Neural cell (in vitro differentiated cells): ENCODE measurements around the gene WDR54. TPM values are rescaled to one million over a fixed set of nuclear protein-coding genes. Genes with fewer than 3 reads are reported as not detected.
A peak's percentile ranks its signal among the peaks of the same experiment; 100 is the strongest.

Experiments
- H2AFZ ChIP-seq: fragments of 200-600, 300-800 bp; sonication (generic), shearing (Covaris generic); 2 replicates; pipeline ENCODE4 v1.6.0; 2014; ENCODE audit warnings: low read depth, mild to moderate bottlenecking, antibody characterized with exemption, low read length, moderate library complexity
- H3F3A ChIP-seq: fragments of 200-600 bp; shearing (Covaris generic); 2 replicates; pipeline ENCODE4 v1.6.1; 2016; ENCODE audit warnings: mild to moderate bottlenecking, moderate library complexity, mixed read lengths, antibody characterized with exemption, low read length; ENCODE audit not compliant: insufficient read depth, poor library complexity, severe bottlenecking
- H3K27ac ChIP-seq: fragments of 200-600, 300-800 bp; sonication (generic), shearing (Covaris generic); 2 replicates; pipeline ENCODE4 v1.5.1; 2014; ENCODE audit warnings: mild to moderate bottlenecking, low read length, moderate library complexity
- H3K27me3 ChIP-seq: fragments of 300-800, 200-600 bp; sonication (generic), shearing (Covaris generic); 2 replicates; pipeline ENCODE4 v1.6.0; 2014; ENCODE audit warnings: mild to moderate bottlenecking, low read depth, low read length, moderate library complexity; ENCODE audit not compliant: insufficient read depth
- H3K36me3 ChIP-seq: fragments of 300-800, 200-600 bp; sonication (generic), shearing (Covaris generic); 2 replicates; pipeline ENCODE4 v1.5.1; 2014; ENCODE audit warnings: mild to moderate bottlenecking, antibody characterized with exemption, low read length, moderate library complexity; ENCODE audit not compliant: insufficient read depth
- H3K4me2 ChIP-seq: fragments of 300-800, 200-600 bp; sonication (generic), shearing (Covaris generic); 2 replicates; pipeline ENCODE4 v1.6.0; 2014; ENCODE audit warnings: mild to moderate bottlenecking, low read length
- H3K4me3 ChIP-seq: fragments of 300-800, 200-600 bp; sonication (generic), shearing (Covaris generic); 2 replicates; pipeline ENCODE4 v1.5.1; 2014; ENCODE audit warnings: mild to moderate bottlenecking, low read length, moderate library complexity
- H3K79me2 ChIP-seq: fragments of 200-600 bp; shearing (Covaris generic); replicated peaks from 2 replicates; pipeline ENCODE4 v1.6.0; 2014; ENCODE audit warnings: mild to moderate bottlenecking, low read length, moderate library complexity; ENCODE audit not compliant: insufficient read depth
- H3K9ac ChIP-seq: fragments of 300-800, 200-600 bp; sonication (generic), shearing (Covaris generic); 2 replicates; pipeline ENCODE4 v1.6.1; 2016; ENCODE audit warnings: mild to moderate bottlenecking, low read length, mixed read lengths
- H3K9me2 ChIP-seq: fragments of 200-600 bp; shearing (Covaris generic); 2 replicates; pipeline ENCODE4 v1.6.1; 2016; ENCODE audit warnings: mild to moderate bottlenecking, low read length, mixed read lengths; ENCODE audit not compliant: insufficient read depth
- H3K9me3 ChIP-seq: fragments of 200-600, 300-800 bp; sonication (generic), shearing (Covaris generic); 2 replicates; pipeline ENCODE4 v1.6.1; 2016; ENCODE audit warnings: mild to moderate bottlenecking, mixed run types, low read length, moderate library complexity, mixed read lengths
- H4K20me1 ChIP-seq: fragments of 200-600 bp; shearing (Covaris generic); 2 replicates; pipeline ENCODE4 v1.6.1; 2016; ENCODE audit warnings: mild to moderate bottlenecking, mixed run types; ENCODE audit not compliant: insufficient read depth
- CTCF ChIP-seq: fragments of 450-650 bp; IDR thresholded peaks from 2 replicates; pipeline ENCODE4 v1.5.1; 2014; ENCODE audit warnings: antibody characterized with exemption, mild to moderate bottlenecking, moderate library complexity; ENCODE audit not compliant: poor library complexity, severe bottlenecking
- EP300 ChIP-seq: fragments of 450-650 bp; conservative IDR thresholded peaks from 2 replicates; pipeline ENCODE4 v1.6.1; 2014; ENCODE audit warnings: antibody characterized with exemption, mild to moderate bottlenecking, moderate library complexity; ENCODE audit not compliant: poor library complexity, severe bottlenecking
- EZH2 ChIP-seq: fragments of 200-600, 300-800 bp; shearing (Covaris generic), sonication (generic); IDR thresholded peaks from 2 replicates; pipeline ENCODE4 v1.6.1; 2014; ENCODE audit warnings: antibody characterized with exemption, low read length, borderline replicate concordance, mild to moderate bottlenecking; ENCODE audit not compliant: insufficient read depth, poor library complexity, severe bottlenecking
- MXI1 ChIP-seq: fragments of 450-650 bp; conservative IDR thresholded peaks from 2 replicates; pipeline ENCODE4 v1.6.1; 2014; ENCODE audit warnings: antibody characterized with exemption, mild to moderate bottlenecking; ENCODE audit not compliant: poor library complexity, severe bottlenecking
- POLR2AphosphoS5 ChIP-seq: IDR thresholded peaks from 2 replicates; pipeline ENCODE4 v1.6.1; 2012
- RAD21 ChIP-seq: fragments of 450-650 bp; conservative IDR thresholded peaks from 2 replicates; pipeline ENCODE4 v1.6.1; 2014; ENCODE audit warnings: antibody characterized with exemption, mild to moderate bottlenecking, moderate library complexity
- REST ChIP-seq: IDR thresholded peaks from 2 replicates; pipeline ENCODE4 v1.6.1; 2012; ENCODE audit warnings: borderline replicate concordance
- SMC3 ChIP-seq: fragments of 450-650 bp; conservative IDR thresholded peaks from 2 replicates; pipeline ENCODE4 v1.6.1; 2014; ENCODE audit warnings: antibody characterized with exemption, mild to moderate bottlenecking, moderate library complexity; ENCODE audit not compliant: poor library complexity
- TAF1 ChIP-seq: IDR thresholded peaks from 2 replicates; pipeline ENCODE4 v1.6.1; 2012; ENCODE audit warnings: low read depth
- polyA plus RNA-seq: library from polyadenylated mRNA; depleted of rRNA; stranded (reverse); fragments of >200 nt; gene quantifications from 2 replicates; pipeline ENCODE4 v1.2.3, GENCODE V29; 2014

The WDR54 gene
- polyA plus RNA-seq, 1 donor from 2014 or later: 110 TPM

GRCh38 chr2:74373221-74373676 is 48.3 kb upstream of the WDR54 start:
- peak overlapping the region; percentile 99 for H3K4me2 ChIP-seq
- H3K9me3 ChIP-seq: no peaks in the 10 kb centered on the region
- no peak overlapping the region for H3K27ac ChIP-seq
- peak overlapping the region; percentile 77 for H3K4me3 ChIP-seq
- H4K20me1 ChIP-seq: peaks cover 4% of the 10 kb centered on the region
- TF ChIP-seq CTCF: no peak
- no peak for TF ChIP-seq POLR2AphosphoS5
- no peak for TF ChIP-seq EP300
- TF ChIP-seq REST: no peak
- no peak for TF ChIP-seq TAF1
- TF ChIP-seq MXI1: no peak
- TF ChIP-seq RAD21: no peak
- no peak for TF ChIP-seq EZH2
- TF ChIP-seq SMC3: no peak
- peaks cover 22% of the 10 kb centered on the region for H3K36me3 ChIP-seq
- no peak overlapping the region for H2AFZ ChIP-seq
- no peaks in the 10 kb centered on the region for H3K27me3 ChIP-seq
- H3K9ac ChIP-seq: peak overlapping the region; percentile 94
- peaks cover 44% of the 10 kb centered on the region for H3K79me2 ChIP-seq
- H3K9me2 ChIP-seq: no peaks in the 10 kb centered on the region
- H3F3A ChIP-seq: no peaks in the 10 kb centered on the region

- Histone ChIP-seq H3K9ac (peak overlapping the region; percentile 94), H3F3A (no peaks in the 10 kb centered on the region), H3K9me2 (no peaks in the 10 kb centered on the region), H3K4me3 (peak overlapping the region; percentile 77), H2AFZ (peak overlapping the region; percentile 51), H4K20me1 (peaks cover 4% of the 10 kb centered on the region), H3K27ac (peak overlapping the region; percentile 94), H3K27me3 (no peaks in the 10 kb centered on the region), H3K36me3 (peaks cover 22% of the 10 kb centered on the region), H3K4me2 (peak overlapping the region; percentile 99), H3K79me2 (peaks cover 52% of the 10 kb centered on the region), H3K9me3 (no peaks in the 10 kb centered on the region)
- TF ChIP-seq REST (no peak), EP300 (no peak), SMC3 (no peak), RAD21 (no peak), MXI1 (no peak), EZH2 (no peak), POLR2AphosphoS5 (no peak), CTCF (no peak), TAF1 (no peak)
Observed at GRCh38 chr2:74373985-74374384, 47.5 kb upstream of the WDR54 start.
